Activated CD8-positive, alpha-beta memory T cell treated with anti-CD3 and anti-CD28 coated beads for 24 hours (primary cell): ENCODE results near the gene MGAT2.

Experiments
- DNase-seq: peaks from one replicate; pipeline ENCODE4 v3.0.0-alpha.2; 2020

The MGAT2 gene

GRCh38 chr14:49659526-49660455 is 39.2 kb downstream of the MGAT2 start:
- DNase-seq = no peak

GRCh38 chr14:49670475-49670874 is 49.9 kb downstream of the MGAT2 start:
- DNase-seq = no peak
